ENCODE results near the gene RALB.
A peak's percentile ranks its signal among the peaks of the same experiment; 100 is the strongest.

RALB gene

GRCh38 chr2:120237491-120237902 lies 15.2 kb upstream of the RALB start:
- Histone ChIP-seq H3K4me2 (ENCODE audit: insufficient read depth, low read length) (no peak overlapping the region), H4K20me1 (ENCODE audit: insufficient read depth, low read length) (no peaks in the 10 kb centered on the region), H3K9ac (ENCODE audit: low read depth, low read length) (no peak overlapping the region), H3K27me3 (ENCODE audit: insufficient read depth, low read length, poor library complexity) (no peaks in the 10 kb centered on the region), H3K4me1 (ENCODE audit: insufficient read depth, low read length) (peaks cover 12% of the 10 kb centered on the region), H3K9me3 (ENCODE audit: insufficient read depth, low read length, severe bottlenecking) (no peaks in the 10 kb centered on the region), H2AFZ (ENCODE audit: low read depth, low read length) (no peak overlapping the region), H3K27ac (ENCODE audit: low read length) (no peak overlapping the region), H3K79me2 (ENCODE audit: insufficient read depth, low read length) (no peaks in the 10 kb centered on the region), H3K36me3 (ENCODE audit: insufficient read depth, low read length) (no peaks in the 10 kb centered on the region), H3K4me3 (ENCODE audit: low read depth in 1 of 2, low read length in 2 of 2) (no peak overlapping the region)
- no peak for ATAC-seq (ENCODE audit: insufficient read depth, low read depth)
- TF ChIP-seq CTCF (IDR thresholded peaks at IDR 0.05; ENCODE audit: borderline replicate concordance, extremely low read depth, low read length, poor library complexity, severe bottlenecking): no peak
- no peak for TF ChIP-seq EZH2 (IDR thresholded peaks at IDR 0.05; ENCODE audit: borderline replicate concordance, low read depth, low read length, severe bottlenecking)
- no peak for DNase-seq

GRCh38 chr2:120238728-120239487 lies 13.7 kb upstream of the RALB start:
- Histone ChIP-seq H3K9me3 (ENCODE audit: insufficient read depth, low read length, severe bottlenecking) (no peaks in the 10 kb centered on the region), H4K20me1 (ENCODE audit: insufficient read depth, low read length) (no peaks in the 10 kb centered on the region), H3K9ac (ENCODE audit: low read depth, low read length) (no peak overlapping the region), H3K4me3 (ENCODE audit: low read depth in 1 of 2, low read length in 2 of 2) (no peak overlapping the region), H2AFZ (ENCODE audit: low read depth, low read length) (no peak overlapping the region), H3K79me2 (ENCODE audit: insufficient read depth, low read length) (no peaks in the 10 kb centered on the region), H3K4me1 (ENCODE audit: insufficient read depth, low read length) (no peaks in the 10 kb centered on the region), H3K27ac (ENCODE audit: low read length) (no peak overlapping the region), H3K4me2 (ENCODE audit: insufficient read depth, low read length) (no peak overlapping the region), H3K27me3 (ENCODE audit: insufficient read depth, low read length, poor library complexity) (no peaks in the 10 kb centered on the region), H3K36me3 (ENCODE audit: insufficient read depth, low read length) (no peaks in the 10 kb centered on the region)
- TF ChIP-seq EZH2 (IDR thresholded peaks at IDR 0.05; ENCODE audit: borderline replicate concordance, low read depth, low read length, severe bottlenecking): no peak
- no peak for TF ChIP-seq CTCF (IDR thresholded peaks at IDR 0.05; ENCODE audit: borderline replicate concordance, extremely low read depth, low read length, poor library complexity, severe bottlenecking)
- ATAC-seq (ENCODE audit: insufficient read depth, low read depth) (peak; percentile 27; the same call in 1 of the 3 replicates), DNase-seq (no peak)

- Histone ChIP-seq H3K4me2 (ENCODE audit: insufficient read depth, low read length) (no peak overlapping the region), H3K9ac (ENCODE audit: low read depth, low read length) (no peak overlapping the region), H4K20me1 (ENCODE audit: insufficient read depth, low read length) (no peaks in the 10 kb centered on the region), H3K27me3 (ENCODE audit: insufficient read depth, low read length, poor library complexity) (no peaks in the 10 kb centered on the region), H3K36me3 (ENCODE audit: insufficient read depth, low read length) (no peaks in the 10 kb centered on the region), H2AFZ (ENCODE audit: low read depth, low read length) (no peak overlapping the region), H3K79me2 (ENCODE audit: insufficient read depth, low read length) (no peaks in the 10 kb centered on the region), H3K4me1 (ENCODE audit: insufficient read depth, low read length) (no peaks in the 10 kb centered on the region), H3K27ac (ENCODE audit: low read length) (no peak overlapping the region), H3K9me3 (ENCODE audit: insufficient read depth, low read length, severe bottlenecking) (no peaks in the 10 kb centered on the region), H3K4me3 (ENCODE audit: low read depth in 1 of 2, low read length in 2 of 2) (no peak overlapping the region)
- DNase-seq (no peak), ATAC-seq (ENCODE audit: insufficient read depth, low read depth) (no peak)
- TF ChIP-seq EZH2 (IDR thresholded peaks at IDR 0.05; ENCODE audit: borderline replicate concordance, low read depth, low read length, severe bottlenecking): no peak
- TF ChIP-seq CTCF (IDR thresholded peaks at IDR 0.05; ENCODE audit: borderline replicate concordance, extremely low read depth, low read length, poor library complexity, severe bottlenecking): no peak
These were observed 13.0 kb upstream of the RALB start for GRCh38 chr2:120239488-120240287.
